Measurements from ENCODE around the gene MEIOB. TPM values are rescaled to one million over a fixed set of nuclear protein-coding genes. Genes with fewer than 3 reads are reported as not detected.
A peak's percentile ranks its signal among the peaks of the same experiment; 100 is the strongest.

Gene MEIOB
- total and polyA plus RNA-seq, 2 experiments from 2014 or later = 0.14 TPM; not detected in 1

GRCh38 chr16:1828645-1829410, 43.1 kb downstream of the MEIOB start:
- peaks cover 17% of the 10 kb centered on the region for H3K4me1 ChIP-seq (ENCODE audit: insufficient read depth)
- TF ChIP-seq EZH2phosphoT487 (IDR thresholded peaks at IDR 0.05; ENCODE audit: insufficient read depth, low read depth) (no peak), EZH2 (IDR thresholded peaks at IDR 0.05; ENCODE audit: insufficient read depth, poor library complexity, severe bottlenecking) (no peak)
- H3K9me3 ChIP-seq (ENCODE audit: low read depth) = no peaks in the 10 kb centered on the region
- DNase-seq = no peak
- in situ Hi-C loops (cut with MboI) = no loop called here
- H3K9me2 ChIP-seq (ENCODE audit: insufficient read depth) = no peaks in the 10 kb centered on the region
- H2AFZ ChIP-seq = no peak overlapping the region
- H3K36me3 ChIP-seq (ENCODE audit: low read depth) = 0 out of 2 replicates have a peak, but pooled peaks cover 7% of the 10 kb centered on the region
- H4K20me1 ChIP-seq (ENCODE audit: insufficient read depth) = no peaks in the 10 kb centered on the region
- peaks cover 8% of the 10 kb centered on the region; the same call in 1 of the 2 replicates for H3F3A ChIP-seq (ENCODE audit: insufficient read depth)
- H3K9ac ChIP-seq = peak overlapping the region; percentile 86
- H3K27ac ChIP-seq = no peak overlapping the region
- H3K4me3 ChIP-seq = peak overlapping the region; percentile 97
- H3K79me2 ChIP-seq (ENCODE audit: insufficient read depth) = peaks cover 51% of the 10 kb centered on the region
- 76 to 82% methylated on average over 11 of the region's 11 CpGs for WGBS, 2 experiments (ENCODE audit: low coverage in 1 of 2, low lambda C conversion rate in 2 of 2, missing lambda C conversion rate in 2 of 2)
- H3K4me2 ChIP-seq (ENCODE audit: unreplicated experiment) = peak overlapping the region; percentile 100
- no peaks in the 10 kb centered on the region for H3K27me3 ChIP-seq (replicated peaks; ENCODE audit: insufficient read depth)

GRCh38 chr16:1826691-1827573, 45.0 kb downstream of the MEIOB start, which contains the start of the genes FAHD1 and HAGH:
TSS of gene FAHD1 (plus strand) at chr16:1827206. CDS start at chr16:1827239, 33 bp downstream.
TSS of gene HAGH (minus strand) at chr16:1826825. CDS start at chr16:1826787, 38 bp downstream.
- Histone ChIP-seq H3K9me3 (ENCODE audit: low read depth) (no peaks in the 10 kb centered on the region), H3K36me3 (ENCODE audit: low read depth) (0 out of 2 replicates have a peak, but pooled peaks cover 7% of the 10 kb centered on the region), H3F3A (ENCODE audit: insufficient read depth) (peaks cover 8% of the 10 kb centered on the region; the same call in 1 of the 2 replicates), H3K9me2 (ENCODE audit: insufficient read depth) (no peaks in the 10 kb centered on the region), H4K20me1 (ENCODE audit: insufficient read depth) (no peaks in the 10 kb centered on the region), H3K27me3 (replicated peaks; ENCODE audit: insufficient read depth) (no peaks in the 10 kb centered on the region), H3K4me2 (ENCODE audit: unreplicated experiment) (peak within 1 kb of the TSS; percentile 100), H3K27ac (peak within 1 kb of the TSS; percentile 56), H2AFZ (peak within 1 kb of the TSS; percentile 83), H3K4me1 (ENCODE audit: insufficient read depth) (peaks cover 17% of the 10 kb centered on the region), H3K79me2 (ENCODE audit: insufficient read depth) (peaks cover 57% of the 10 kb centered on the region), H3K4me3 (peak within 1 kb of the TSS; percentile 97), H3K9ac (peak within 1 kb of the TSS; percentile 86)
- peak; percentile 97 for DNase-seq
- no peak for TF ChIP-seq EZH2 (IDR thresholded peaks at IDR 0.05; ENCODE audit: insufficient read depth, poor library complexity, severe bottlenecking)
- TF ChIP-seq EZH2phosphoT487 (IDR thresholded peaks at IDR 0.05; ENCODE audit: insufficient read depth, low read depth) = no peak
- 0 to 2% methylated on average over 82 to 89 of the region's 104 CpGs for WGBS, 2 experiments (ENCODE audit: low coverage in 1 of 2, low lambda C conversion rate in 2 of 2, missing lambda C conversion rate in 2 of 2)
- in situ Hi-C loops (cut with MboI) = no loop called here

GRCh38 chr16:1825864-1826690, 45.9 kb downstream of the MEIOB start:
- no peaks in the 10 kb centered on the region for H3K9me2 ChIP-seq (ENCODE audit: insufficient read depth)
- peaks cover 17% of the 10 kb centered on the region for H3K4me1 ChIP-seq (ENCODE audit: insufficient read depth)
- peak overlapping the region; percentile 71 for H3K9ac ChIP-seq
- peak overlapping the region; percentile 36 for H3K27ac ChIP-seq
- H3F3A ChIP-seq (ENCODE audit: insufficient read depth) = peaks cover 5% of the 10 kb centered on the region; the same call in 1 of the 2 replicates
- 3% methylated on average over 64 to 68 of the region's 96 CpGs for WGBS, 2 experiments (ENCODE audit: low coverage in 1 of 2, low lambda C conversion rate in 2 of 2, missing lambda C conversion rate in 2 of 2)
- H2AFZ ChIP-seq = peak overlapping the region; percentile 83
- no peaks in the 10 kb centered on the region for H3K9me3 ChIP-seq (ENCODE audit: low read depth)
- in situ Hi-C loops (cut with MboI) = no loop called here
- H3K4me3 ChIP-seq = peak overlapping the region; percentile 97
- H4K20me1 ChIP-seq (ENCODE audit: insufficient read depth) = no peaks in the 10 kb centered on the region
- peak; percentile 82 for DNase-seq
- no peaks in the 10 kb centered on the region for H3K27me3 ChIP-seq (replicated peaks; ENCODE audit: insufficient read depth)
- 0 out of 2 replicates have a peak, but pooled peaks cover 7% of the 10 kb centered on the region for H3K36me3 ChIP-seq (ENCODE audit: low read depth)
- H3K4me2 ChIP-seq (ENCODE audit: unreplicated experiment) = peak overlapping the region; percentile 96
- H3K79me2 ChIP-seq (ENCODE audit: insufficient read depth) = peaks cover 57% of the 10 kb centered on the region
- TF ChIP-seq EZH2 (IDR thresholded peaks at IDR 0.05; ENCODE audit: insufficient read depth, poor library complexity, severe bottlenecking) = no peak
- TF ChIP-seq EZH2phosphoT487 (IDR thresholded peaks at IDR 0.05; ENCODE audit: insufficient read depth, low read depth) = no peak
